Activated T-cell treated with anti-CD3 and anti-CD28 coated beads, Interleukin-2, amount 50 U/mL, for 1 hour (primary cell): ENCODE results near the gene AFAP1.

Experiments used
- DNase-seq: peaks from one replicate; pipeline ENCODE4 v3.0.0-alpha.2; 2020

The AFAP1 gene

DNA sequence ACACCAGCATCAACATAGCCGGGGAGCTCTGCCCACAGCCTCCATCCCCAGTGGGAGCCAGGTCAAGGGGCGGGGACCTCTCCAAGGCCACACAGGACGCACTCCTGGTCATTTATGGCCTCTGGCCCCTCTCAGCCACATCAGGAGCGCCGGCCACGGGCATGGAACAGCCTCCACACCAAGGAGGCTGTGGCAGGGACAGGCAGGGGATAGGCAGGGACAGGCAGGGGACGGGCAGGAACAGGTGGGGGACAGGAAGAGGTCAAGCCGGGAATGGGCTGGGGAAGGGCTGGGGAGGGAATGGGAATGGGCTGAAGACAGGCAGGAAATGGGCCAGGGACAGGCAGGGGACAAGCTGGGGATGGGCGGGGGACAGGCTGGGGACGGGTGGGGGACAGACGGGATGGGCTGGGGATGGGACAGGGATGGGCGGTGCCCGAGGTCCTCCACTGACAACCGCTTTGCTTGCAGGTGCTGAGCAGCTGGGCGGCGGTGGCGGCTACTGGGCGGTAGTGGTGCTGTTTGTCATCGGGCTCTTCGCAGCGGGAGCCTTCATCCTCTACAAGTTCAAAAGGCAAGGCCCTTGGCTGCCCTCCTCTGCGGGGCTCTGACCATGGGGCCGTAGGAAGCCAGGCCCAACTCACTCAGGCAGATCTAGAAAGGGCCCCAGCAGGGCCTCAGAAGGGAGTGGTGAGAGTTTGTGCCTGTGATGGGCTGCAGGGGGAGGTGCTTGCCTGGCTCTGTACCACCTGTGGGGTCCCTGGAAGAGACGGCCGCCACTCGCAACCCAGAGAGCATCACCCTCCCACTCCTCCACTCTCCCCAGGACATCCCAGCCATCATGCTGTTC, 205.6 kb downstream of the AFAP1 start:
- no peak for DNase-seq

DNA sequence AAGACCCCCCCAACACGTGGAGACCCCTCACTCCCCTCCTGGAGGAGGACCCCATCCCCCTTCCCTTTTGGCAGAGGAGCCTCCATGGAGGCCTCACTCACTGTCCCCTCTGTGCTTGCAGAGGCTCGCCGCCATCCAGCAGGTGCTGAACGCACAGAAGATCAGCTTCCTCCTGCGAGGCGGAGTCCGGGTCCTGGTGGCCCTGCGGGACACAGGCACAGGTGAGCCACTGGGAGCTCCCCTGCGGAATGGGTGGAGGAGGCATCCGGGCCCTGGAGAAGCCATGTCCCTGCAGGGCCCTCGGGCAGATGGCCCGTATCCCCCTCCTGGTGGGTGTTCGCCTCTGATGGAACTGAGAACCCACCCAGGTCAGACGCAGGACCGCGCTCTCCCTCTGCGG, 206.5 kb downstream of the AFAP1 start:
- no peak for DNase-seq

DNA sequence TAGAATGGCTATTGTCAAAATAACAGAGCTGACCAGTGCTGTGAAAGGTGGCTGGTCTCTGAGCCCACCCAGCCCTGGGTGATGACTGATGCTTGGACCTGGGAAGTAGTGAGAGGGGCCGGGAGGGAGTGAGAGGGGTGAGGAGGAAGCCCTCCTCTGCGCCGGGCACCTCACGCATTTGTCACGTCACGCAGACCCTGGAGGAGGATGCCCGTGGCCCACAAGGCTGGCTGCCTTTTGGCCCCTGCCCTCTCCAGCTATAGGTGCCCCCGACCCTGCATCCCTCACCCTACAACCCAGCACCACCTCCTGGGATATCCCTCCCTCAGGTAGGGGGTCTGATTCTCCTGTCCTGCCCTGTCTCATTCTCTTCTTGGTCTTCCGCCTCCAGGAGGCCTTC, 207.4 kb downstream of the AFAP1 start:
- no peak for DNase-seq

DNA sequence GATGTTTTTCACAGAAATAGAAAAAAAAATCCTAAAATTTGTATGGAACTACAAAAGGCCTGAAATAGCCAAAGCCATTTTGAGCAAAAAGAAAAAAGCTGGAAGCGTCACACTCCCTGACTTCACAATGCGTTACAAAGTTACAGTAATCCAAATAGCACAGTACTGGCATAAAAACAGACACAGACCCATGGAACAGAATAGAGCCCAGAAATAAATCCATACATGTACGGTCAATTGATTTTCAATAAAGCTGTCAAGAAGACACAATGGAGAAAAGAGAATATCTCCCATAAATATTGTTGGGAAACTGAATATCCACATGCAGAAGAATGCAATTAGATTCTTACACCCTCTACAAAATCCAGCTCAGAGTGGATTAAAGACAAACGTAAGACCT, 208.2 kb downstream of the AFAP1 start:
- no peak for DNase-seq

DNA sequence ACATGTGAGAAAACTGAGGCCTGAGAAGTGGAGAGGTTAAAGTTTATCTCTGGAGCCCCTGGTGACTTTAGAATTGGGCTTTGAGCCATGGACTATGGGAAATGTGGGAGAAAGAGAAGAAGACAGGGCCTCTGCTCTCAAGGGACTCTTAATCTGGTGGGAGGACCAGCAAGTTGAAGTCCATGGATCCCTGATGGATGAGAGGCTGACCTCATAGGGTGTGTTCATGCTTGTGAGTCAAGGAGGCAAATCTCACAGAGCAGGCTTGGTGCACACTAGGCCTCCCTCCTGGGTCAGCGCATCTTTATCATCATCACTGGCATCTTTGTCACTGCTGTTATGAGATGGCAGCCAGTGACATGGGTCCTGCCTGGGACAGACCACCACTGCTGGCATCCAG, 211.9 kb downstream of the AFAP1 start:
- no peak for DNase-seq

DNA sequence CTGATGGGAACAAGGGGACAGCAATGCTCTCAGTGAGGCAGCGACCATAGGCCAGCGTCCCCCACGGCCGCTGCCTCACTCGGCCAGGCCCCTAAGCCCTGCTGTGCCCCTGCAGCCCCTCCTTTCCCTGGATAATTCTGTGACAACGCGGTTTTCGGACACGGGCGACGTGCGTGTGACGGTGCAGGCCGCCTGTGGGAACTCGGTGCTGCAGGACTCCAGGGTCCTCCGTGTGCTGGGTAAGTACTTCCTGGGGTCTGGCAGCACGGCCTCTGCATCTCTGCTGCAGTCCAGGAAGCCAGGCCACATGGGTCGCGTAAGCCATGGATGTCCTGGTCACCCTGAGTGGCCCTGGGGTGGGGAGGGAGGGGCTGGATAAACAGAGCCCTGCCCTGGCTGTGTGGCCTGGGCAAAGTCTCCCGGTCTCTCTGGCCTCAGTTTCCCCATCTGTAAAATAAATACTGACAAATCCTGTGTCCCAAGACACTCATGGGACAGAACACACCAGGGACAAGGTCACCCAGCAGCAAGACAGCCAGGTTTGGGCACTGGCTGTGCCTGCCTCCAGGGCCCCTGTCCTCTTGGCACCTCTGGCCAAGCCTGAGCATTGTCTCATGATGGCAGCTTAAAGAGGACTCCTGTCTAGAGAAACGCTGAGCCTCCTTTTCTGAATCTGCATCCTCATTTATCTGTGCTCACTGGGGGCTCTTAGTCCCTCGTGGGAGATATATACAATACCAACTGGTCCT, 212.8 kb downstream of the AFAP1 start:
- no peak for DNase-seq

DNA sequence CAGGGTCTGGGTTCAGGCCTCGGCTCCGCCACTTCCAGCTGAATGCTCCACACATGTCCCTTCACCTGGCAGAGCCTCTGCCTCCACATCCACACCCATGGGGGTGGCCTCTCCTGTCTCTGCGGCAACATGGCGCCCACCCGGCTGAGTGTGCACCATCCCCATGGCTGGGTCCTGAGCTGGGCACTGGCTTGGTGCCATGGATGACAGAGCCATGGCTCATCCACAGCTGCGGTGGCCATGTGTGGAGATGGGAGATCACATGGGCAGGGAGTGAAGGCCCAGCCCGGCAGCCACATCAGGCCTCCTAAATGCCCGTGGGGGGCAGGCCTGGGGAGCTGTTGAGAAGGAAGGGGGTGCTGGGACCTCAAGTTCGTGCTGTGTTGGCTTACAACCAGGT, 213.7 kb downstream of the AFAP1 start:
- DNase-seq = no peak

DNA sequence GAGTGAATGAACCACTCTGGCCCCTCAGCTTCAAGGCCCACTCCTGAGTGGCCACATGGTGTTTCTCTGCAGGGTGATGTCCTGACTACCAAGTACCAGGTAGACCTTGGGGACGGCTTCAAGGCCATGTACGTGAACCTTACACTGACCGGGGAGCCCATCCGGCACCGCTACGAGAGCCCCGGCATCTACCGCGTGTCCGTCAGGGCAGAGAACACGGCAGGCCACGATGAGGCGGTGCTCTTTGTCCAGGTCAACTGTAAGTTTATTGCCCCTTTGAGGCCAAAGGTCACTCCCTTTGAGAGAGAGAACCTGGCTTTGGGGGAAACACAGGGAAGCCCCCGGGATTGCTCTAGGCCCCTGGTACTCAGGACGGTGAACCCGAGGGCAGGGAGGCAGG, 216.0 kb downstream of the AFAP1 start:
- DNase-seq = no peak

DNA sequence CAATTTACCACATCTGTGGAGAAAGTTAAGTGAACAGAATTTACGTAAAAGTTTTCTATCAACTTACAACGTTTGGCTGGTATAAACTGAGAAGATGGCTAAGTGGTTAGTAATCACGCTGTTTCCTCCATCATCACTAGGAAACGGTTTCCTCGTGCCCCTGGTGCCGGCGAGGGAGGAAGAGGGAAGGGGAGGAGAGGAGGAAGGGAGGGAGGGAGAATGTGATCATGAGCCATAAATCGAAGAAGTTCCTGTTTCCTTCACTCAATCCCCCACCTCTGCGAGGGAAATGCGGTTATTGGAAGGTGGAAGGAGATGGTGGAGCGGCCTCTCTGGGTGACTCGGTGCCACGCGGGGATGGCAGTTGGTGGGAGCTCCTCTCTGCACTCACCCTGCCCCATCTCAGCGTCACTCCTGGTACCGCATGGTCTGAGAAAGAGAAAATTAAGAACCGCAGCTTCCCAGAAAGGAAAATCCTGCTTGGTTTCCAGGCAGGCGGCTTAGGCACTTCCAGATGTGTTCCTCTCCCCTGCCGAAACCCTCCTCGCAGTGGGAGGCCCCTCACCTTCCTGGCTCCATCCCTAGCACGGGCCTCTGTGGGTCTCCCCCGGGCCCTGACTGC, 216.8 kb downstream of the AFAP1 start:
- no peak for DNase-seq

DNA sequence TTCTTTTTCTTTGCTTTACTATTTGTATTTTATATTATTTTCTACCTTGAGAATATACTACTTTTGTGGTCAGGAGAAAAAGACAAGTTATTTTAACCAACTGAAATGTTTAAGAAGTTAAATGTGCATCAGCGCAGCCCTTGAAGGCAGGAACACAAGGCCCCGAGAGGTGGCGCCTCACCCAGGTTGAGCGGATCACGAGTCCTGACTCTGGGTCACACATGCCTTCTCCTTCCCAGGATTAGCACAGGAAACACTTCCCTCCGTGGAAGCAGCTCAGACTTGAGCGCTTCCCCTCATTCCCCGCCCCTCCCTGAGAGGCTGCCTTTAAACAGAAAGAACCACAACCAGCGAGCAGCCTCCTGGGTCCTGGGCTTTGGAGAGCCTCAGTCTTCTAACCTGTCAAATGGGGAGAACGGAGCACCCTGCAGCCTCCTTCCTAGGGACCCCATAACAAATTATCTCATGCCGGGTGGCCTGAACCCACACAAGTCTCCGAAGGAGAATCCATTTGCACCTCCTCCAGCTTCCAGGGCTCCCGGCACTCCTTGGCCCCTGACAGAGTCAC, 217.6 kb downstream of the AFAP1 start:
- DNase-seq = no peak

DNA sequence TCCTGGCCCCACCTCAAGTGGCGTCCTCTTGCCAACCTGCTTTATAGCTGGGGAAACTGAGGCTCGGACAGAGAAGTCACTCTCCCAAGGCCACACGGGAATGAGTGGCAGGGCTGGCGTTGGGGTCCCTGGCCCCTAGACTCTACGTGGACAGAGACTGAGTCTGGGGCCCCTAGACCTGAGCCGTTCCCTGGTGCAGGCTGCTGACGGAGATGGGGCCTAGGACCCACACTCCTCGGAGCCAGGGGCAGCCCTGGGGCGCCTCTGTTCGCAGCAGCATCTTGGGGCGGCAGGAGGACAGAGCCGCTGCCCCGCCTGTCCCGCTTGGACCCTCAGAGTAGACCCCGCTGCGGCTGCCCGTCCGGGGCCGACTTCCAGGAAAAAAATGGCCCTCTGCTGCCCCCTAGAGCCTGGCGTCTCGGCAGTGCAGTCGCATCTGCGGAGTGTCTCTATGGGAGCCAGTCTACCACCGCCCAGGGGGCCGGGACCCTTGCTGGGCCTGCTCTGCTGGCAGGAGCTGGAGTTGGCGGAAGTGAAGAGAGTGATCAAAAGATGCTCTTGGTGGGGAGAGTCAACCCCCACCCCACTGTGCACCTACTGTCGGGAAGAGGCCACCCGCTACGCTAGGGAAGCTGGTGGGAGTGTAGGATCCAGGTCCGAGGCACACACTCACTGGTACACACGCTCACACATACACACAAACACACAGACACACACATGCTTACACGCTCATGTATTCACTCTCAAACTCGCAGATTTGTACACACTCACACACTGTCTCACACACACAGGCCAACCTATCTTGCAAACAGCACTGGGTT, 220.1 kb downstream of the AFAP1 start:
- peak; percentile 65 for DNase-seq

DNA sequence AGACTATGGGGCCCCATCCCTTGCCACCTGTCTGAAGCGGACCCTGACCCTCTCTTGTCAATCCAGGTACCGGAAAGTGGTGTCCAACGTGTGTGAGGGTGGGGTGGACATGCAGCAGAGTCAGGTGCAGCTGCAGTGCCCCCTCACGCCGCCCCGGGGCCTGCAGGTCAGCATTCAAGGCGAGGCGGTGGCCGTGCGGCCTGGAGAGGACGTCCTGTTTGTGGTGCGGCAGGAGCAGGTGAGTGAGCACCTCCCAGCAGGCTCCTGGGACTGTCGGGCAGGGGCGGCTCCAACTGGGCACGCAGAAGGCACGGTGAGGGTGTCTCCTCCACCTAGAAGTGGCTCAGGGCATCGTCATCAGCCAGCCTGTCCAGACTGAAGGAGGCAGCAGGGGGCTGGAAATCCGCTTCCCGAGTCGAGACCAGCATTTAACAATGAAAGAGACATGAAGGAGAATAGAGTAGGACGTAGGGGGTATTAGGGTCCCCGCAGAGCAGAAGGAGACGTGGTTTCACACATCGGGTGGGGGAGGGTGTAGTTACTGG, 221.6 kb downstream of the AFAP1 start:
- DNase-seq = no peak

DNA sequence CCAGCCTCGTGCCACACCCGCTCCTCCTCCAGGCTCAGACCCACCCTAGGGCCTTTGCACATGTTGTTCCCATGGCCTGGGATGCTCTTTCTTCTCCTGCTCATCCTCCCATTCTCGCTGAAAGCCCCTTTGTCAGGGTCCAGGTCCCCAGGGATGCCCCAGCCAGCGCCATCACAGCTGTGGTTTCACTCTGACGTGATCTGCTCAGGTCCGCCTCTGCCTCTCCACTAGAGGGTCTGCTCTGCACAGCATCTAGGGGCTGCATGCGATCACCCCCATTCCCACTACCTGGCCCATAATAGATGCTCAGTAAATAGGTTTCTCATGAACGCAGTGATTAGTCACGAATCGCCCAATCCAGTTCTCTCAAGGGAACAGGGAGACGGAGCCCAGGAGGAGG, 222.5 kb downstream of the AFAP1 start:
- DNase-seq = no peak

DNA sequence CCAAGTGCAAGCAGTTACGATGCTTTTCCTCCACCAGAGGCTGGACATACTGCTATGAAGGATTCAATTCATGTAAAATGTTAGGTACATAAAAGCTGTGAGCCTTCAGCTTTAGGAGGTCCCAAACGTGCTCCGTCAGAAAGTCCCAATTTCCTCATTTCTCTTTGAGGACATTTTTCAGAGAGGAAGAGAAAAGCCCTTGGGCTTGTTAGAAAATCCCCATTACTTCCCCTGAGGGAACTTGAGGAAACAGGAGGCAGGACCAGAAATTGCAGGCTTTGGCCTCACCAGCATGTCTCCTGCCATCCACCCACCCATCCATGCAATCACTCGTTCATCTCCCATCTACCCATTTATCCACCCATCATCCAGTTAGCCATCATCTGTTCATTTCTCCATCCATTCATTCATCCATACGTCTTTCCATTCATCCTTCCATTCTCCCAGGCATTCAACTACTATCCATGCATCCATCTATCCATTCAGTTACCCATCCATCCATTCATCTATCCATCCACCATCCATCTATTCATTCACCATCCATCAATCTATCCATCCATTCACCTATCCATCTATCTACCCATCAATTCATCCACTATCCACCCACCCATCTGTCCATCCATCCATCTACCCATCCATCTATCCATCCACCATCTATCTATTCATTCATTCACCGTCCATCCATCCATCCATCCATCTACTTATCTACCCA, 223.5 kb downstream of the AFAP1 start:
- DNase-seq = no peak

DNA sequence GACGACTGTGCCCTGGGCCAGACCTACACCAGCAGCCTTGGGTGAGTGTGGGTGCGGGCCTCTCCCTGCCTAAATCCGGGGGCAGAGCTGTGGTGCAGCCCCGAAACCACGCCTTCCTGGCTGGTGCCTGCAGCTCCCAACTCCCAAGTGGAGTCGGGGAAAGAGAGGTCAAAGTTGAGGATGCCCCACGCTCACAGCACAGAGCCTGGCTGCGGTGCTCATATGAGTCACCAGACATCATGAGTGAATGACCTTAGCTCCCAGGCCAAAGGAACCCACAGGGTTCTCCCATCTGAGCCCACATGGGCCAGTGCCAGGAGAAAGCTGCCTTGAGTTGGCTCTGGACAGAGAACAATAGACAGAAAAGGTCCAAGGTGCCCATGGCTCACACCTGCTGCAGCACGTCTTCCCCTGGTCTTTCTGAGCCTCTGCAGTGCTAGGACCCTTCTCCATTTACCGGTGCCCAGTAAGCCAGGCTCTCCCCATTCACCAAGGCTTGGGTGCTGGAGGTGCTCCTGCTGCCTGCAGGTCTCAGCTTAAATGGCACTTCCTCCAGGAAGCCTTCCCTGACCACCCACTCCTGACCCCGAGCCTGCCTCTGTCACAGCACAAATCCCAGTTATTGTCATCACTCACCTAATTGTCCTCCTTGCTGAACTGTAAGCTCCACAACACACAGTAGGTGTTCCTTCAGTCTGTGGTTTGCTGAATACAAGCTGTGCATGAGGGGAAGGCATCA, 224.2 kb downstream of the AFAP1 start:
- DNase-seq = no peak

DNA sequence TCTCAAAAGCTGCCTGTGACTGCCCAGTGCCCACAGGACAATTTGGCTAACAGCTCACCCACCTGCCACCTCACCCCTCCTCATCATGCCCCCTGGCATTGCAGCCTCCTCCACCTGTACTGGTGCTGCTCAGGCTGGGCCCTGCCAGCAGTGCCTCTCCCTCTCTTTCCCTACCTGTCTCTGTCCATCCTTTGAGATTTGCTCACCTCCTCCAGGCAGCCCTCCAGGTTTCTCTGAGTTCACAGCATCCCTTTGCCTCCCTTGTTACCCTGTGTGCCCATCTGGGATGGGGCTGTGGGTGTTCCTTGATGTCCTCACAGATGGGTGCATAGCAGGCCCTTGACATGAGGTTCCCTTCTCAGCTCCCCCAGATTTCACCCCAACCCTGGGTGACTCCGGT, 224.9 kb downstream of the AFAP1 start:
- DNase-seq = no peak

DNA sequence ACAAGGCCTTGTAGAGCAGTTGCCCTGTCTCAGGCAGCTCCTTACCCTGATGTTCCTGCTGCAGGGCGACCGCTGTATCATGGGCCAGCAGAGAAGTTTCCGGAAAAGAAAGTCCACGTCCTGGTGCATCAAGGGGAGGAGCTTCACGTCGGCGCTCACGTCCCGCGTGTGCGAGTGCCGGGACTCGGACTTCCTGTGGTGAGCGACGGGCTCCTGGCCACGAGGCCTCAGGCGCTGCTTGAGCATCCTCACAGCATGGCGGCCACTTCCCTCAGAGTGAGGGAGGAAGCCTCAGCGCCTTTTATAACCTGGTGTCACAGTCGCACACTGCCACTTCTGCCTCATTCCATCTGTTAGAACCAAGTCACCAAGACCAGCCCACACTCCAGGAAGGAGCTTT, 225.5 kb downstream of the AFAP1 start:
- no peak for DNase-seq

DNA sequence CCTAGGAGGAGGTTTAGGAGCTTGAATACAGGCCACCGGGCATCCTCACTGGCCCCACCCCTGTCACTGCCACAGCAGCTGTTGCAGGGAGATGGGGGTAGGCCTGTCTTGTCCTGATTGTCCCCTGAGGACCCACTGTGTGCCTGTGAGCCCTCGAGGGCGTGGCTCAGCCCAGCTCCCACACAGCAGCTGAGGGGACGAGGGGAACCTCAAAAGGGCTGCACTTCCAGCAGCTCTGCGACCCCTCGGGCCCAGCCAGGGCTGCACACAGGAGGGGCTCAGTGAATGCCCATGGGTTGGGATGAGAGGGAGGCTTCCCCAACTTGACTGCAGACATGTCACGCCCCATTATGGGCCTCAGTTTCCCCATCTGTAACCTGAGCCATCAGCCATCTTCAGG, 225.9 kb downstream of the AFAP1 start:
- no peak for DNase-seq

DNA sequence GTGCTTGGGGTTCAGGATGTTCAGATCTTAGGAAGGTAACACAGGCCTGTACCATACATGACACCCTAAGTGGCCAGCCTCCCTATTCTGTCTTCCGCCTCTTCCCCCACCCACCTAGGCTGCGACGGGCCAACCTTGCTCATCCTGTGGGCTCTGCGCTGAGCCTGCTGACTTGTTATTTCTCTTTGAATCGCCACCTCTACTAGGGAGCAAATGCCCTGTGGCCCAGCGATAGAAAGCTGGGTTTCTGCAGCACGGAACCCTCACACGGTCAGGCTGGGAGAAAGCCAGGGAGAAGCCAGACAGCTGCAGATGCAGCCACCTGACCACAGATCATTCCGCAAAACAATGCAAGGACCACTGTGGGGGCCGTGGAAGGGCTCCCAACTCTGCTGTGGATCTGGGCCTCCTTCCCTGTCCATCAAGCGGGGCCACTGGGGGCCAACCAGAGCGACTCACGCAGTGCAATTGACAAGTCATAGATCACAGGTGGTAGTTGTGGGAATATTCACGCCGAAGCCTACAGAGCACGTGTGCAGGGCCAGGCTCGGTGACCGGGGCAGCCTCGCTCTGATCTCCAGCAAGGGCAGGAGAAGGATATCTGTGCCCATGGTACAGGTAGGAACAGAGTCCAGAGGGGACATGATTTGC, 227.5 kb downstream of the AFAP1 start:
- no peak for DNase-seq

DNA sequence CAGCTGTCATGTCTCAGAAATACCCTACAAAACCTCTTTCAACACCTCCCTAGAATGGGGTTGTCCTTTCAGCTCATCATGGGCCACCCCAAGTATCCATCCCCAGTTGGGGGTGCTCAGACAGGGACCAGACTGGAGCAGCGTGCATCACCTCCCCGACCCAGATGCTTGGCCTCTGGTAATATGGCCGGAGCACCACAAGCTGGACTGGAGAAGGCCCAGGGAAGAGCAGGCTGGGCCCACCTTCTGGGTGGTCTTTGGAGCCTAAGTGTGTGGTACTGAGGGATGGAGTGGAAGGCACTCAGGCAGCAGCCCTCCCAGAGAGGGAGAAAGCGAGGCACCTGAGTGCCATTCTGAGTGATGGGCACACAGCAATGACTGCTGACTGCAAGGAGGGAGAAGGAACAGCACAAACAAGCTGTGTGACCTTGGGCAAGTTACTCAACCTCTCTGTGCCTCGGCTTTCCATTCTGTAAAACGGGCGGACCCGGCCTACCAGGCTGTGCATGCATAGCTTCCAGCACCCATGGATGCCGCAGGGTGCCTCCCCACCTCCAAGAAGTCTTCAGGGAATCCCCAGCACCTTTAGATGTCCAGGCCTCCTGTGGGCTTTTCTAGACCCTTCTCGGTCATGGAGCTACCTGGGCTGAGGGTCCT, 228.2 kb downstream of the AFAP1 start:
- no peak for DNase-seq
